GM21825 (cell line): ENCODE results near the gene COL6A3.
"Not testable (repeated sequence)": the region's sequence is repeated elsewhere in the genome, so short reads cannot be mapped to it uniquely, and the experiment has no call there.

ENCODE experiments used
- ATAC-seq: cut with Tn5 transposase; IDR thresholded peaks from one replicate; pipeline ENCODE4 v1.9.1; 2021; ENCODE audit warnings: mild to moderate bottlenecking, moderate library complexity; ENCODE audit not compliant: unreplicated experiment

The COL6A3 gene

GRCh38 chr2:237390235-237390634 is 23.7 kb downstream of the COL6A3 start:
- ATAC-seq: no peak

- no peak for ATAC-seq
Observed at GRCh38 chr2:237389831-237390230, 24.1 kb downstream of the COL6A3 start.

DNA sequence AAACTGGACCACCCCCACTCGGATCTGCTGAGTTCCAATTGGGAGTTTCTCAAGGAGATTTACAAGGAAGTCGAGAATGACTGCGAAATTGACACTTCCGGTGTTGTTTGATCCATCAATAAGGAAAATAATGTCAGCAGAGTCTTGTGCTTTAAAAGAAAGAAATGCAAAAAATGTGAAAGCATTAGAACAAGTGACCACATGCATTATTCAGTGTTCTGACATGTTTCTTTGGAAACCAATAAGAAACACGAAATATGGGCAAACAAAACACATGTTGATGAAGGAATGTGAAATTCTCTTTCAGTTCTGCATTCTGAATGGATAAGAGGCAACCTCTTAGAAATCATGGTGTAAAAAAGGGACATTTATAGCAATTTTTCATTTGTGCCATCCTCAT is 25.9 kb downstream of the COL6A3 start:
- ATAC-seq: no peak

GRCh38 chr2:237384672-237385020 is 29.3 kb downstream of the COL6A3 start:
- ATAC-seq: no peak

GRCh38 chr2:237383991-237384671 is 29.8 kb downstream of the COL6A3 start:
- no peak for ATAC-seq

DNA sequence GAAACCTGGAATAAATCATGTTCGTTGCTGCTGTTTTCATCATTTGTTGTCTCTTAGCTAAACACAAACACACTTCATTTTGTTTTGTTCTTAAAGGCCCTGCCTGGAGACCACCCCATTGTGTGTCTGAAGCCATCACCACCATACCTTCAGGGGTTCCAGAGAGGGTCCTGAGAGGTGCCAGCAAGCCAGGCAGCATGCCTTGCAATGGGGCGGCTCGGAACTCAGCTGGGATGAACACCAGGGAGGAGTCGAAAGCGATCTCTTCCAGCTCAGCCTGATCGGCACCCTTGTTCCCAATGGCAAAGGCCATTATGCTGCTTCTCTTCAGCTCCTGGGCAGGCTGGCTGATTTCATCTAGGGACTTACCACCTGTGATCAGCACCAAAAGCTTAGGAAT is 33.2 kb downstream of the COL6A3 start:
- ATAC-seq: no peak

DNA sequence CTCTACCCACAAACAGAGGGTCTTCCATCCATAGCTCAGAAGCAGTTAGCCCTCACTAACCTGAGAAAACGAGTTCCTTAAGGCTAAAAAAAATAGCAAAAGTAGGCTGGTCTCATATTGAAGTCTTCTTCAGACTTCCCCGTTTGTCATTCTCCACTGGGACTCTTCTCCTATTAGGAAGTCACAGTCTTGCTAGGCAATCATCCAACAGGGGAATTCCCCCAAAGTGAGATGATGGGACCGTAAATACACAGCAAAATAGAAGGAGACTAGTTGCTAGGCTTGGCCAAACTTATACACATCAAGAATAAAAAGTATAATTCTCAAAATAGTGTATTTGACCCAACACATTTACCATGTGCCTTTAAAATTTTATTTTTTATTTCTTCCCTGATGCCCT is 34.3 kb downstream of the COL6A3 start:
- ATAC-seq: no peak

GRCh38 chr2:237378650-237379049 is 35.3 kb downstream of the COL6A3 start:
- ATAC-seq: no peak

- no peak for ATAC-seq
Observed at GRCh38 chr2:237374284-237375060, 39.5 kb downstream of the COL6A3 start.

- no peak for ATAC-seq
Observed at GRCh38 chr2:237371856-237372255, 42.1 kb downstream of the COL6A3 start.

DNA sequence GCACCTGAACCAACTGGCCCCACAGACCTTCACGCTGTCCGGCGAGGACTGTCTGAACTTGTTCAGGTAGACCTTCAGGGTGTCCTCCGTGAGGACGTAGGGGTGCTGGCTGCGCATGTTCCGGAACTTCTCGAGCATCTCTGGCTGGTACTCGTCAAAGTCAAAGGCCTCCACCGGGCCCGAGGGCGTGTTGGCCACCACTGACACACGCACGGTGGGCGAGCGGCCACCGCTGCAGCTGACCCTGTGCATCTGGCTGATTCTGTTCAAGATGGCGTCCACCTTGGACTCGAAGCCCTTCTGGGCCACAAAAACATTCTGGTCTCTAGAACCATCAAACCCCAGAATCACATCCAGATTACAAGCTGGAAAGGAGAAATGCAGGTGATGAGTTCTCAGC is 48.3 kb downstream of the COL6A3 start:
- ATAC-seq: no peak

DNA sequence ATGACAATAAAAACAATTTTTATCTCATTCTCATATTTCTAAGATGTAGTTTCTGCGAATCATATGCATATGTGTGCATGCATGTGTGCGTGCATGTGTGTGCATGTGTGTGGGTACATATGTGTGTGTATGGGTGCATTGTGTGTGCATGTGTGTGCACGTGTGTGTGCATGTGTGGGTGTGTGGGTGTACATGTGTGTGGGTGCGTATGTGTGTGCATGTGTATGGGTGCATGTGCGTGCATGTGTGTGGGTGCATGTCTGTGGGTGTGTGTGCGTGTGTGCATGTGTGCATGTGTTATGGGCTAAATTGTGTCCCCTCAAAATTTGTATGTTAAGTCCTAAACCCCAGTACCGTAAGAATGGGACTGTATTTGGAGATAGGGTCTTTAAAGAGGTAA is 49.3 kb downstream of the COL6A3 start:
- no peak for ATAC-seq

DNA sequence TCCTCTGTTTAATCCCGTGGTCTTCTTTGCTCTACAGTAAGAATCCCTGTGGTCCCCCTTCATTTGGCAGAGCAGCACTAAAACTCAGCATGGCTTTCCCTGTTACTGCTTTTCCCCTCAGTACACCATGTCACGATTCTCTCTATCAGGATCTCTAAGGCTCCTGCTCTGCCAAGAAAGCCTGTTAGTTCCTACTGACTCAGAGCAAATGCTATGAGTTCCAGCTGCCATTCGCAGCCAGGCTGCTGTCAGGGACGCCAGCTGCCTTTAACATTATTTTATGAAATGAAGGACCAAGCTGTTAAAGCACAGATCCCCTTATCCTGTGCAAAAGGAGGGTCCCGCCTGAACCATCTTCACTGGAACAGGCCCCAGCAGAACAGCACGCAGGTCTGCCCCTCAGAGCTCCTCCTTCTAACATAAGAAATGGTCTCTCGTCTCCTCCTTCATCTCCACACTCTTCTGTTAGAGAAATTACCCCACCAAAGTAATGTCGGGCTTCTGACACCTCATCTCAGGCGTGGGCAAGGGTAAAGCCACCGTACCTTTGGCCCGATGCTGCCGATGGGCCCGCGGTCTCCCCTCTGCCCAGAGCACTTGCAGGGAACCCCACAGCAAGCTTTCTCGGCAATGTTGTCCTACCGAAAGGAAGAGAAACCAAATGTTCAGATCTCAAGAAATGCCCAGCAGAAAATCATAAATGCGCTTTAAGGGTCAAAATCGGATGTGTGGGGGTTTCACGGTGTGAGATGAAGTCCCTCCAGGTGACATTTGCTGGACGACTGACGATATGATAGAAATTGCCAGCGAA is 52.6 kb downstream of the COL6A3 start:
- no peak for ATAC-seq

DNA sequence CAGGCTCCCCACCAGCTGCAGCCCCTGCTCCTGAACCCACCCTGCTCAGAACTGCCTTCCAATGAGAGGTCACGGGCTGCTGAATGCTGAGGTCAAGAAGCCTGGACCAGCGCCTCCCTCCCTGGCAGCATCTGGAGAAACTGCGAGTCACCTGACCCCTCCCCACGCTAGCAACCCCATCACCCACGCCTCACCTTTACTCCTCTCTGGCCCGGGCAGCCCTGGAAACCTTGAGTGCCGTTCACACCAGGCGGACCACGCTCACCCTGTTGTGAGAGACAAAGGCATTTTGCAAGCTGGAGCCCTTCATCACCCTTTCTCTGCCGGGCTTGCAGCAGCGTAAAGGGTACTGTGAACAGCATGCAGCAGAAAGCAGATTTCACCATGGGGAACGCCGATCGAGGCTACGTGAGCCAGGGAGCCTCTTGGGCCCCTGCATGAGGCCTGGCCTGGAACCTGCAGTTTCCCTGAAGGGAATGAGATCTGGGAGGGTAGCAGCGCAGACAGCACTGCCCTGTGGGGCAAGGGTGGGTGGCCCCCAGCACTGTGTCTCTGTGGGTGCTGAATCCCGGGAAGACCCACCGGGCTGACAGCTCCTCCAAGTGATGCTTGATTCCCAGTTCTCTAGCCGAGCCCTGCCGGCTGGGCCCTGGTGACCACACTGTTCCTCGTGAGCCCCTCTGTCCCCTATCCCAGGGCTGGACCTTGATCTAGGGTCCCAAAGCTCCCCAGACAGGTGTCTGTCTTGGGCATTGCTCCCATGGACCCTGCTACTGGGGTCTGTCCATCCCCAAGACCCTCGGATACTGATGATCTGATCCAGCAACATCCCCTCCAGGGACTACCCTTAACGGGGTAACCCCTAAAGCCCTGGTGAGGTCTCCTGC is 53.8 kb downstream of the COL6A3 start:
- no peak for ATAC-seq

DNA sequence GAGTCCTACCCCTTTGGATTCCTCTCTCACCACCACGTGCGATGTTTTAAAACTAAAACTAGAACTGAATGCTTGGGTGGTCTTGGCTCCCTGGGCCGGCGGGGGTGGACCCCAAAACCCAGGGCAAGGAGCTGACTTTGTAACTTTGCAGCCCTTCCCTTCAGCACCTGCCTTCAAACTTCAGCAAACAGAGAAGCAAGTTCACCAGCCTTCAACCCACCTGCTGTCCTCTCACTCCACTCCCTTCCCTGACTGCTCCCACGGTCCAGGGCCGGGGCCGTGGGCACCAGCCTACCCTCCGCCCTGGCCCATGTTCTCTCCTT is 54.5 kb downstream of the COL6A3 start:
- no peak for ATAC-seq

- ATAC-seq: no peak
Observed at GRCh38 chr2:237358721-237359517, 55.0 kb downstream of the COL6A3 start.

- no peak for ATAC-seq
Observed at GRCh38 chr2:237355701-237356100, 58.3 kb downstream of the COL6A3 start.

GRCh38 chr2:237354892-237355291 is 59.1 kb downstream of the COL6A3 start:
- no peak for ATAC-seq

GRCh38 chr2:237354172-237354571 is 59.8 kb downstream of the COL6A3 start:
- not testable (repeated sequence) for ATAC-seq

DNA sequence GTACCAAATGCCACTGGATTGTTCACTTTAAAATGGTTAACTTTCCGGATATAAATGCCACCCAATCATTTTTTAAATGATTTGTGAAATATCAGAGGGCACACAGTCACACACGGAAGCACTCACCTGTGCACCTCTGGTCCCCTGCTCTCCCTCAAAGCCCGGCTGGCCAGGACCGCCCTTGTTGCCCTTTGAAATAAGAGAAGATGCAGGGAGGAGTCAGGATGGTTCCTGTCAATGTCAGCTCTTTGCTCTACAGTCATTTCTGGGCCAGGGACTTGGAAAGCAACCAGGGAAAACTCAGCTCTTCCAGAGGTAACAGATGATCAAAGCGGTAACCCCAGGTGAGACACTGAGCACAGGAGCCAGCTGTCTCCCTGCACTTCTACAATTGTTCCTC is 60.7 kb downstream of the COL6A3 start:
- no peak for ATAC-seq
